ENCODE measurements around the gene DPPA5.

DPPA5 gene

GRCh38 chr6:73364549-73364948, 10.5 kb upstream of the DPPA5 start:
- no peak overlapping the region for H3K4me2 ChIP-seq (ENCODE audit: low read length)
- no peaks in the 10 kb centered on the region for H3K9me2 ChIP-seq (replicated peaks; ENCODE audit: control insufficient read depth, low read length)
- H3K4me3 ChIP-seq (ENCODE audit: low read length) = no peak overlapping the region
- H3K27me3 ChIP-seq (ENCODE audit: control insufficient read depth, low read length) = no peaks in the 10 kb centered on the region
- H3K4me1 ChIP-seq (ENCODE audit: control insufficient read depth, low read length) = no peaks in the 10 kb centered on the region
- H3F3A ChIP-seq (ENCODE audit: control insufficient read depth, insufficient read depth) = no peaks in the 10 kb centered on the region
- H3K36me3 ChIP-seq (ENCODE audit: control insufficient read depth, low read length) = no peaks in the 10 kb centered on the region
- H3K9me3 ChIP-seq (ENCODE audit: control insufficient read depth, insufficient read depth, low read length) = no peaks in the 10 kb centered on the region
- H3K79me2 ChIP-seq (ENCODE audit: control insufficient read depth, low read length) = no peaks in the 10 kb centered on the region
- H4K20me1 ChIP-seq (ENCODE audit: control insufficient read depth, insufficient read depth, low read depth, low read length) = no peaks in the 10 kb centered on the region
- no peak overlapping the region for H3K27ac ChIP-seq (ENCODE audit: low read depth, low read length)
- TF ChIP-seq CTCF (IDR thresholded peaks at IDR 0.05; ENCODE audit: low read depth, low read length, poor library complexity, severe bottlenecking) = no peak
- no peak for TF ChIP-seq EZH2phosphoT487 (IDR thresholded peaks at IDR 0.05; ENCODE audit: borderline replicate concordance, low read length)

GRCh38 chr6:73364121-73364520, 10.0 kb upstream of the DPPA5 start:
- Histone ChIP-seq H4K20me1 (ENCODE audit: control insufficient read depth, insufficient read depth, low read depth, low read length) (no peaks in the 10 kb centered on the region), H3K4me3 (ENCODE audit: low read length) (no peak overlapping the region), H3F3A (ENCODE audit: control insufficient read depth, insufficient read depth) (no peaks in the 10 kb centered on the region), H3K9me3 (ENCODE audit: control insufficient read depth, insufficient read depth, low read length) (no peaks in the 10 kb centered on the region), H3K4me2 (ENCODE audit: low read length) (no peak overlapping the region), H3K79me2 (ENCODE audit: control insufficient read depth, low read length) (no peaks in the 10 kb centered on the region), H3K9me2 (replicated peaks; ENCODE audit: control insufficient read depth, low read length) (no peaks in the 10 kb centered on the region), H3K27ac (ENCODE audit: low read depth, low read length) (no peak overlapping the region), H3K36me3 (ENCODE audit: control insufficient read depth, low read length) (no peaks in the 10 kb centered on the region), H3K27me3 (ENCODE audit: control insufficient read depth, low read length) (no peaks in the 10 kb centered on the region), H3K4me1 (ENCODE audit: control insufficient read depth, low read length) (no peaks in the 10 kb centered on the region)
- no peak for TF ChIP-seq CTCF (IDR thresholded peaks at IDR 0.05; ENCODE audit: low read depth, low read length, poor library complexity, severe bottlenecking)
- no peak for TF ChIP-seq EZH2phosphoT487 (IDR thresholded peaks at IDR 0.05; ENCODE audit: borderline replicate concordance, low read length)

GRCh38 chr6:73363537-73363875, 9.4 kb upstream of the DPPA5 start:
- Histone ChIP-seq H3K9me2 (replicated peaks; ENCODE audit: control insufficient read depth, low read length) (no peaks in the 10 kb centered on the region), H3K79me2 (ENCODE audit: control insufficient read depth, low read length) (no peaks in the 10 kb centered on the region), H4K20me1 (ENCODE audit: control insufficient read depth, insufficient read depth, low read depth, low read length) (no peaks in the 10 kb centered on the region), H3K9me3 (ENCODE audit: control insufficient read depth, insufficient read depth, low read length) (no peaks in the 10 kb centered on the region), H3K4me2 (ENCODE audit: low read length) (no peak overlapping the region), H3K4me1 (ENCODE audit: control insufficient read depth, low read length) (no peaks in the 10 kb centered on the region), H3F3A (ENCODE audit: control insufficient read depth, insufficient read depth) (no peaks in the 10 kb centered on the region), H3K27ac (ENCODE audit: low read depth, low read length) (no peak overlapping the region), H3K27me3 (ENCODE audit: control insufficient read depth, low read length) (no peaks in the 10 kb centered on the region), H3K36me3 (ENCODE audit: control insufficient read depth, low read length) (no peaks in the 10 kb centered on the region), H3K4me3 (ENCODE audit: low read length) (no peak overlapping the region)
- TF ChIP-seq CTCF (IDR thresholded peaks at IDR 0.05; ENCODE audit: low read depth, low read length, poor library complexity, severe bottlenecking) (no peak), EZH2phosphoT487 (IDR thresholded peaks at IDR 0.05; ENCODE audit: borderline replicate concordance, low read length) (no peak)
